Activated CD4-positive, alpha-beta T cell treated with anti-CD3 and anti-CD28 coated beads for 1 hour (primary cell): ENCODE results near the gene CCL1.
"Not testable (repeated sequence)": the region's sequence is repeated elsewhere in the genome, so short reads cannot be mapped to it uniquely, and the experiment has no call there.

Source experiments
- DNase-seq: peaks from one replicate; pipeline ENCODE4 v3.0.0-alpha.2; 2020

CCL1 gene

GRCh38 chr17:34357398-34357797 lies 5.6 kb downstream of the CCL1 start:
- DNase-seq: no peak

- no peak for DNase-seq
Measured at GRCh38 chr17:34356194-34356593, 6.8 kb downstream of the CCL1 start, which contains the start of gene CCL13. CCL13 (plus strand) TSS chr17:34356480; CDS start chr17:34356527, 47 bp downstream.

- DNase-seq: no peak
Measured at GRCh38 chr17:34354637-34355036, 8.4 kb downstream of the CCL1 start.

- no peak for DNase-seq
Measured at GRCh38 chr17:34352191-34352590, 10.8 kb downstream of the CCL1 start.

GRCh38 chr17:34351096-34351495 lies 11.9 kb downstream of the CCL1 start:
- no peak for DNase-seq

GRCh38 chr17:34349751-34350150 lies 13.3 kb downstream of the CCL1 start:
- no peak for DNase-seq

- no peak for DNase-seq
Measured at GRCh38 chr17:34347063-34347462, 16.0 kb downstream of the CCL1 start.

GRCh38 chr17:34341916-34342315 lies 21.1 kb downstream of the CCL1 start:
- DNase-seq: no peak

- DNase-seq: no peak
Measured at GRCh38 chr17:34339138-34339770, 23.8 kb downstream of the CCL1 start.

- no peak for DNase-seq
Measured at GRCh38 chr17:34337701-34338100, 25.3 kb downstream of the CCL1 start.

- not testable (repeated sequence) for DNase-seq
Measured at GRCh38 chr17:34327580-34327979, 35.5 kb downstream of the CCL1 start.

GRCh38 chr17:34321964-34322363 lies 41.1 kb downstream of the CCL1 start:
- no peak for DNase-seq

GRCh38 chr17:34319039-34319483 lies 44.0 kb downstream of the CCL1 start, which contains the start of gene CCL8:
CCL8 (plus strand) TSS chr17:34319435; CDS start chr17:34319502, 67 bp downstream.
- DNase-seq: no peak

GRCh38 chr17:34318474-34318873 lies 44.6 kb downstream of the CCL1 start:
- DNase-seq: no peak

GRCh38 chr17:34314279-34314678 lies 48.8 kb downstream of the CCL1 start:
- DNase-seq: no peak

GRCh38 chr17:34313164-34313563 lies 49.9 kb downstream of the CCL1 start:
- DNase-seq: no peak

GRCh38 chr17:34312080-34312479 lies 51.0 kb downstream of the CCL1 start:
- DNase-seq: no peak

GRCh38 chr17:34311291-34311690 lies 51.7 kb downstream of the CCL1 start:
- DNase-seq: no peak
